Stimulated activated naive CD4-positive, alpha-beta T cell treated with Interleukin-2 at 50 U/mL for 16 hours (primary cell): ENCODE data around the gene SLC38A9.
"Not testable (repeated sequence)": the region's sequence is repeated elsewhere in the genome, so short reads cannot be mapped to it uniquely, and the experiment has no call there.

Source experiments
- DNase-seq: peaks from one replicate; lab custom pipeline; 2025; lab: John Stamatoyannopoulos, UW

The SLC38A9 gene

DNA sequence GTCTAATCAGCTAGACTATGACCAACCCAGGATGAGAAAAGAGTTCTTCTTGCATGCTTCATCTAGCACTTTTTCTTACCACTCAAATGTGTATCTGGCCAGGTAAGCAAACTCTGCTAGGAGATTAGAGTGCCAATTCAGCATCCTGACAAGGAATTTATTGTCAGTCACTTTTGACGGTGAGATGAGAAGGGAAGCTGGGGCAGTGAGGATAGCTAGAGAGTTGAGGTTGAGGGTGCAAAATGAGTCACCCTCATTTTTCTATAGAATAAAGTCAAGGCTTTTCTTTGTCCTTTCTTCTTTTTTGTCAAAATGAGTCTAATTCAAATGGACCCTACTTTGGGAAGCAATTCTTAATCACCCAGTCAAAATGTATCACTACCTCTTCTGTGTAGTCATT lies 102.7 kb downstream of the SLC38A9 start:
- no peak for DNase-seq

DNA sequence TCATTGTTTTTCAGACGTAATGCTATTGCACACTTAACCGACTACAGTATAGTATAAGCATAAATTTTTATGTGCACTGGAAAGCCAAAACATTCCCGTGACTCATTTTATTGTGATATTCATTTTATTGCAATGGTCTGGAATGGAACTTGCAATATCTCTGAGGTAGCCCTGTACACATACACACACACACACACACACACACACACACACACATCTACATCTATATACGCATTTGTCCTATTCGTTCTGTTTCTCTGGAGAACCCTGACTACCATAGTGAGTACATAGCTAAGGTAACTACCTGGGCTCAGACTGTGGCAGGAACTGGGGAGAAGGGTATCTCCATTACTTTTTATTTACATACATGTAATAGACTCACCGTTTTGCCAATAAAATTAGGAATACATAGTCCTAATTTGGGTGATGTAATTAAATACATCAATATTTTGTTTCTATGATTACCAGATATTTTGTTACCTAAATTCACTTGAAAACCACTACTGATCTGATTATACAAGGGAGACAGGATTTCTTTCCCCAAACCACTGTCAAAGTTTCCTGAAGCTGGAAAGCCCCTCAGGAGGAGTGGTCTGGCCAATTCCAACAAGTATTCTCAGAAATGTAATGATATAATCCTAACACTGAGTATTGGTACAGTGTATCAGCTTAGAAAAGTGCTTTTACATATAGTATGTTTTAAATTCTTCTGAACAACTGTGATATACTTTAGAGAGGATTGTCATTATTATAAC lies 103.4 kb downstream of the SLC38A9 start:
- no peak for DNase-seq

DNA sequence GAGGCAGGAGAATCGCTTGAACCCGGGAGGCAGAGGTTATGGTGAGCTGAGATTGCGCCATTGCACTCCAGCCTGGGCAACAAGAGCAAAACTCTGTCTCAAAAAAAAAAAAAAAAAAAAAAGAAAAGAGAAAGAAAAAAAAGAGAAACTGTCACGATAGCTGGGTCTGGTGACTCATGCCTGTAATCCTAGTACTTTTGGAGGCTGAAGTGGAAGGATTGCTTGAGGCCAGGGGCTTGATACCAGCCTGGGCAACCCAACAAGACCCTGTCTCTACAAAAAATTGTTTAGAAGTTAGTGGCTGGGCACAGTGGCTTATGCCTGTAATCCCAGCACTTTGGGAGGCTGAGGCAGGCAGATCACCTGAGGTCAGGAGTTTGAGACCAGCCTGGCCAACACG lies 104.8 kb downstream of the SLC38A9 start:
- DNase-seq, result not testable (repeated sequence)

DNA sequence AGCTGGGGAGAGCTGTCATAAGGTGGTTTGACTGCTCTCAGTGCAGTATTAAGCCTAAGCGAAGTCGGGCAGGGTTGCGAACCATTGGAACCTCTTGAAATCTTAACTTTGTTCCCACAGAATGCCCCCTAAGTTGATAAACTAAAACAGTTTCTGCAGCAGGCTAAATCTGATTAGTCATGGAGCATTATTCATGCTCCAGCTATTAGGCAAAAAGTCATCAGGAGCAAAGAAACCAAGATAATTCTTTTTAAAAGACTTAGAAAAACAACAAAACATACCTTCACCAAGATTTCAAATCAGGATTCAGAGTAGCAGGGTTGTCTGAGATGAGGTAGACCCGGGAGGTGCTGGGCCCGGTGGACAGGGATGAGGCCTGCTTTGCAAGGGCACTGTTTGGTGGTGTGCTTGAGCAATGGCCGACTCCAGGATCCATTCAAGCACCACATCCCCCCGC lies 107.5 kb downstream of the SLC38A9 start:
- DNase-seq, result no peak

DNA sequence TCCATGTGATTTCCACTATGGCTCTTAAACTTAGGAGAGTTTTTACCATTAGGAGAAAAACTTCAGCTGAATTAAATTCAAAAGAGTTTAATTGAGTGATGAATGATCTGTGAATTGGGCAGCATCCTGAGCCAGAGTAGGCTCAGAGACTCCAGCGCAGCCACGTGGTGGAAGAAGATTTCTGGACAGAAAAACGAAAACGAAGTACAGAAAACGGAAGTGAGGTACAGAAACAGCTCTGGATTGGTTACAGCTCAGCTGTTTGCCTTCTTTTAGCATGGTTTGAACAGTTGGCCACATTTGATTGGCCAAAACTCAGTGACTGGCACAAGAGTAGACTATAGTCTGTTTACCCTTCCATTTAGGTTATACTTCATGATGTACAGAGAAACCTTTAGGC lies 108.2 kb downstream of the SLC38A9 start:
- DNase-seq, result no peak

DNA sequence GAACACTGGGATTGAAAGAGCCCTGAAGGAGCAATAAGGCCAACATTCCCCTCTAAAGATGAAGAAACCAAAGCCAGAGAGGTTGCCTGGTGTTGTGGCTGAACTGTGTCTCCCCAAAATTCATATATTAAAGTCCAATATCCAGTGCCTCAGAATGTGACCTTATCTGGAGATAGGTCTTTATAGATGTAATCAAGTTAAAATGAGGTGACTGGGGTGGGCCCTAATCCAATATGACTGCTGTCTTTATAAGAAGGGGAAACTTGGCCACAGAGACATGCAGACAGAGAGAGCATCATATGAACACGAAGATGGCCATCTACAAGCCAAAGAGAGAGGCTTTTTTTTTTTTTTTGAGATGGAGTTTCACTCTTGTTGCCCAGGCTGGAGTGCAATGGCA lies 110.5 kb downstream of the SLC38A9 start:
- DNase-seq, result no peak

DNA sequence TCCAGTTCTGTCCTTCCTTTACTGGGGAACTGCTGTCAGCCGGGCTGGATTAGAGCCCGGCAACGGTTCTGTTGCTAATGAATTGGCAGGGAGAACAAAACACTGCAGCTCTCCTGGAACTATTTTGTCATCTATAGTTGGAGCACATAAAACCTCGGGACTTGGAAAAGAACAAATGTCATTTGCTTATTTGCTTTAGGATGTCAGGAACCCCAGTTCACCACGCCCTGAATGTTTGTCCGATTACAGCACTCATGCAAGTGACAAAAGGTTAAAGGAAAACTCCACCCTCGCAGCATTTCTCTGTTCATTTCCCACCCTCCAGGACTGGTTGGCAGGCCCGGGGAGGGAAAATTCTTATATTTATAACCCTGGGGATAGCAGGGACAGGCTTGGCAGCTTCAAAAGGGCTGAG lies 110.9 kb downstream of the SLC38A9 start:
- no peak for DNase-seq

DNA sequence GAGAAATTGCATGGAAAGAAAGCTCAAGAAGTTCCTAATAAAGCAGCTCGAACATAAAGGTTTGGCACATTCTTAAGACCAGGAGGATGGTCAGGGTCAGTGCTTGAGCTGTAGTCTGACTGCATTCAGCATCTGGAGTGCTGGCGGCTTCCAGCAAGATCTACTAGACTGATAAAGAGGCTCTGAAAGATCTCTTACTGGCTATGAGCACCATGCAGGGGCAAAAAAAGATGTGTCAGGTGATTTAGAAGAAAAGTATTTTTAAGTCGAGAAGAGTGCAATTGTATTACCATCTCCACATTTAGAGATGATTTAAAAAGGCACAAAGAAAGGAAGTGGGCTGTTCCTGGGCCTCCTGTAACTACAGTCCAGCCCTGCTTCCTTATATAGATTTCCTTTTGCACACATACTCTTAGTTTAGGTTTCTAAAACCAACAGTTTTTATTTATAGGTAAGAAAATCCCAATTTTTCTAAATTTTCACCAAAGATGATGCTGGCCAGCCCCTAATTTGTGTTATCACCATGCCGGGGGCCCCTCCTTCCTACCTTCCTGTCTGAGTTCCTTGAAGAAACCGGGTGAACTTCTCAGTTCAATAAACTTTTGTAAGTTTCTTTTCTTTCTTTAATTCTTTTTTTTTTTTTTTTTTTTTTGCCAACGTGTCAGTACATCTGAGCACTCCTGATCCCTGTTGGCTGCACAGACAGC lies 111.5 kb downstream of the SLC38A9 start:
- DNase-seq, result no peak

DNA sequence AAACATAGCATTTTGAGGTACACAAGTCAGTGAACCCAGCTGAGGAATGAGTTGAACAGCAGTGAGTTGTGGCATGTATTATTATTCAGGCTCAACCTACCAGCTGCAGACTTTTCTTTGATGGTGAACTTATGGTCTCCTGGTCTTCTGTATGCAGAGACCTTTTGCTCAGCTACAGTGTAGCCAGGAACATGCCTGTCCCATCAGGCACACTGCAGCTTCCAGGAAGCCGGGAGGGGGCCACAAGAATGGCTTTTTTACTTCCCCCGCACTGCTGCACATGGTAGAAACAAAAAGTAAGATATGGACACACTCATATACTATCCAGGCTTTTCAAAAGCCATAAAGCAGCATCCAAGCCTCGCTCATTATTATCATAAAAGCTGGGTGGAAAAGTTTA lies 112.0 kb downstream of the SLC38A9 start:
- no peak for DNase-seq

DNA sequence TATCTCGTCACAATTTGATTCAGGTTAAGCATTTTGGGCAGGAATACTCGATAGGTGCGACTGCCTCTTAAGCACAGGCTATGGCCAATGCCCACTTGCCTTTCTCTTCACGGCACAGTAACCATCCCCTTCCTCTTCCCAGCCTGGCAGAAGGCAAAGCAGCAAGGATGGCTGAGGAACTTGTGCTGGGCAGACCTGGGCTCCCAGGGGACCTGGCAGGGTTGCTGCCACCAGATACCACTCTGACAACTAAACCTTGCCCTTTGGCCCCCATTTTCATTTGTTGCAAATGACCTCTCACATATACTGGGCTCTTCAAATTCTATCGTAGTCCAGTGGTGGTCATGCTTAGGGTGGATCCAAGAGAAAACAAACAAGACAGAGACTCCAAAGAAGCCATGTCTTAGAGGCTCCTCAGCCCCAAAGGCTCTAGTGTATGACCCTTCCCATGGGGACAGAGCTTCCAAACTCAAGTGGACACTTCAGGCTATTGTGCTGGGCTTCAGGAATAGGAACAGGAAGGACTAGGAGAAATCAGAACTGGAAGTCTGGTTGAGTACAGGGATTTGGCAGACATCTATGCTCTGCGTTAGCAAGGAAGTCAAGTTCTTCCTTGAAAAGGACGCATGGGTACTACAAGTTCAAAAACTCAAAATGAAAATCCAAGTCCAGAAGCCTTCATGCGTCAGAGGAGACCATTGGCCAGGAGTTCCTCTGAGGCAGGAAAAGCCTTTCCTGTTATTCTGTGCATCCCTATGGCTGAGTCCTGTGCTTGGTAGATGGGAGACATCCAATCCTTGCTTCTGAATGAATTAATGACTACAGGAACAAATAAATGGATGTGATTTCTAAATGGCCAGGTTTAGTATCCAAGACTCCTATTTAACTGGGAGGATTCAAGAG lies 112.7 kb downstream of the SLC38A9 start:
- no peak for DNase-seq

DNA sequence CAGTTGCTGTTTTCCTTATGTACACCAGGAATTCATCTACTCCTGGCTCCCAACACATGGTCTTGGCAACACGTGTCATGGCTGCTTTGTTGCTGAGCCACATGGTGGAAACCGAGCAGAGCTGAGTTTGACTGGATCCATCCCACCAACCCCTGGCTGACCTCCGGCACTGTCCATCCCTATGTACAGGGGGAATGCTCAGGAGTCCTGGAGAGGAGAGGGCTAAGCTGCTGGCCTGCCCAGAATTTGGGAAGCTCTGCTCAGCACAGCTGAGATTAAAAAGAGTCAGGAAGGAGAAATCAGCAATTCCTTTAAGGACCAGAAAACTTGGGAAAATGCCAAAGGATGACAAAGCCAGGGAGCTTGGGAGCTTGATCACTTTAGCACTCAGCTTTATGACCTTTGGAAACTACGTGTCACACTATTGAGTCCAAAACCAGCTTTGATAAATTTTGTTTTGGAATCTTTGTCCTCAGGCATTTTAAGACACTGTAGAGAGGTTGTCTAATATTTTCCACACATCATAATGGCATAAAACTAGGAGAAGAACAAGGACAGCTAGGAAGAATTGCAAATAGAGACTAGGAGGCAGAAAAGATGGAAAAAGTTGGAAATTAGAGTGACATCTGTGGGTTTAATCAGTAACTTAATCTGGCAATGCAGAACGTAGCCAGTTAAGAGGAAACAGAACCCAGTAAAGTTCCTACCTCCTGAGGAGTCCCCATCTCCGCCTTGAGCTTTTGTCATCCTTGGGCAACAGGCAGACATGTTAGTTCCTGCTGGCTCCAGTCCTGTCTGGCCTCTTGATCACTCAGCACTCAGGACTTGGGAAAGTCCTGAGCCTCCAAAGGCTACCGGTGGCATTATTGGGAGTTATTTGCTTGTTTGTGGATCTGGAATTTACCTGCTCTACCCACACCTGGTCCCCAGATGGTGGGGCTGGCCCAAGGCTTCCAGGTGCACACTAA lies 114.8 kb downstream of the SLC38A9 start:
- DNase-seq, result no peak

DNA sequence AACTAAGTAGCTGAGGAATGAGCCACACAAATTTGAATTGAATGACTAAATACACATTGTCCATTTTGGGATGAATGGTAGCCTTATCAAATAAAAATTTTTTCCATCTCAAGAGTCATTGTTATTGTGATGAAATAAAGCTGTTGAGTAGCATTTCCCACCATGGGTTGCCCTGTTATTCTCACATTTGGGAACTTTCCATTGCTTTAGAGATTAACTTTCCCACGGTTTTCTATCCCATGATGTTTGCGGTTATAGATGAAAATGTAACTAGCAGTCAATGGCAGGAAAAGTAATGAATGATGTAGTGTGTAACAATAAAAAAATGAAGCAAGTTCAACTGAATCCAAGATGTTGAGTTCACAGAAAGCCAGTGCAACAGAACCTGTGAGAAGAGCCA lies 117.5 kb downstream of the SLC38A9 start:
- DNase-seq, result no peak

DNA sequence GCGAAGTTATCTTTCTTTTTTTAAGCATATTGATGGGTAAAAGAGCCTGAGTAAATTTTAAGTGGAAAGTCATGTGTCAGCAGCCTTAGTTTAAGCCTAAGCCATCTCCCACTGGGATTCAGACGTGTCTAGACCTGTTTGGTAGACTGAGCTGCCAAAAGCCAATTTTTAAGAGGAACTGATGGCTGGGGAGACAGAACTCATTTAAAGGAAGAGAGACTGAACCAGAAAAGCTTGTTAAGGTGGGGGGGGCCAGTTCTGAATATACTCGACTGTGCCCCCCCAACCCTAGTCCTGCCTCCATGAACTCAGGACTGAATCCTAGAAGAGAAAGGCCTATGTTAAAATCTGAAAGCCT lies 119.0 kb downstream of the SLC38A9 start:
- DNase-seq, result no peak

DNA sequence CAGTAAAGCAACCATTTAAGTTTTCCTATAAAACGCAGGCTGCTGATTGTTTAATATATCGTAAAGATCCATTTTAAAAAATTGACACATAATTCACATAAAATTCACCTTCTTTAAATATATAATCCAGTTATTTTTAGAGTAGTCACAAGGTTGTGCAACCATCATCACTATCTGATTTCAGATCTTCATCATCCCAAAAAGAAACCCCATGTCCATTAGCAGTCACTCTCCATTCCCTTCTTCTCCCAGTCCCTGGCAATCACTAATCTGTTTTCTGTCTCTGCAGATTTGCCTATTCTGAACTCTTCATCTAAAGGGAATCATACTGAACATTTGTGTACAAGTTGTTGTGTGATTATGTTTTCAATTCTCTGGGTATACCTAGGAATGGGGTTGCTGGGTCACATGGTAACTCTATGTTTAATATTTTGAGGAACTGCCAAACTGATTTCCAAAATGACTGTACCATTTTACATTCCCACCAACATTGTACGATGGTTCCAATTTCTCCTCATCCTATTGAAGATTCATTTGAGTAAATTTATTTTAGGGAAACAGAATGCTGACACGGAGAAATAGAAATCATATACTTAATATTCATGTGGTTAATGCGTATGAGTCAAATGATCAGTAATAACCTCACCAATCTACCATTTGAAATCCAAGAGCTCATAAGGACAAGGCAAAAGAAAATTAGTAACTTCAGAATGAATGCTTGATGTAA lies 119.6 kb downstream of the SLC38A9 start:
- DNase-seq, result no peak

DNA sequence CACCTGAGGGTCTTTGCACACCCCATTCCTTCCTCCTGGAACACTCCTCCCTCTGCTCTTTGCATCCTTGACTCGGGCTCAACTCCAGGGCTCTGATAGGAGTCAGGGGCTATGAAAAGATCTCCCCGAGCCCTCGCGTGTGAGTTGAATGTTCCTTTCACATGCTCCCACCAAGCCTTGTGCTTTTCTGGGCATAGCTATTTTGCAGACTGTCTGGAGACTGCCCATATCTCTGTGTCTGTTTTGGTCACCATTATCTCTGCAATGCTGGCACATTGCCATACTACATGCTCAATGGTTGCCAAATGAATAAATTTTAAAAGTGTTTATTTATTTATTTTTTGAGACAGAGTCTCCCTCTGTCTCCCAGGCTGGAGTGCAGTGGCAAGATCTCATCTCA lies 120.4 kb downstream of the SLC38A9 start:
- no peak for DNase-seq

DNA sequence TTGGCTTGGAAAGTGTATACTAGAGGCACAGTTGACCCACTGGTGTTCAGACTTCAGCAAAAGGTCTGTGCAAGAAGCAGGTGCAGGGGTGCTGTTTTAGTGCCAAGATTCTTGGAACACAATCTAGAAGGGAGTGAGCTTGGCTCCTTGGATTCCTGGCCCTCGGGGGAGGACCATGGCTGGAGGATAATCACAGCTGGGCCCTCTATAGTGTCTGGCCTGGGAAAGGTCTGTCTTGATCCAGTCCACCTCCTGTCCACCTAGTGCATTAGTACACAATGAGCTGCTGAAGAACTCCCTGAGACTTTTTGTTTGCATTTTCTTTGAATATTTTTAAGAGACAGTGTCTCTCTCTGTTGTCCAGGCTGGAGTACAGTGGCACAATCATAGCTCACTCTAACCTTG lies 126.9 kb downstream of the SLC38A9 start:
- DNase-seq, result no peak

DNA sequence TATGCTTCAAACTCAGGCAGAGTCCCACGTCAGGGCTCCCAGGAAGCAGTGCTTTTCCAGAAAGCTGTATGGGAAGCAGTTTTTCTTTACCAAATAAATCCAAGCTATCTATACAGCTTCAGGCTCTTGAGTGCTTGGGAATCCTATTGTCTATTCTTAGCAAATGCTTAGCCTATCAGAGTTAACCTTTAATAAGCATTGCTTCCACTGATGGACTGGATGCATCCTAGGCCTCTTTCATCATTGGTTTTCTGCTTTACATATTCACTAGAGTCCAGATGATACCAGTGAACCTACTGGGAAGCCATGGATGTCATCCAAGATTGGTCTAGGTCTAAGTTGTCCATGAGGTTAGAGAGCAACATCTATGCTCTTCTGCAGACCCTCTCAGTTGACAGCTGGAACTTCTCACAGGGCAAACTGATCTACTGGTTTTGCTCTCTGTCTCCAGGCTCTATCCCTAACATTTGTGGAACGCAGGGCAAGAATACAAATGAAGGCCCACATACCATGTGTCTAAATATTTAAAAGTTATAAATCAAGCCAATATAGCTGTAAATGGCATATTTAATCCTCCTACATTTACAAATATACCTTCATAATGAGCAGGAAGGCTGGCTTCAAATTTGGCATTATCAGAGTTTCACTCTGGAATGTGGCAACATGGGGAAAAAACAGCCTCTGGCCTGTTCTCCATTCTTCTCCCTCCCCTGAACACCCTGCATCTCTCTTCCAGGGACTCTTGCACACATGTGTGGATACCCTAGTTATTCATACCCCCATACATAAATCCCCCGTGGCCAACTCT lies 127.5 kb downstream of the SLC38A9 start:
- no peak for DNase-seq

DNA sequence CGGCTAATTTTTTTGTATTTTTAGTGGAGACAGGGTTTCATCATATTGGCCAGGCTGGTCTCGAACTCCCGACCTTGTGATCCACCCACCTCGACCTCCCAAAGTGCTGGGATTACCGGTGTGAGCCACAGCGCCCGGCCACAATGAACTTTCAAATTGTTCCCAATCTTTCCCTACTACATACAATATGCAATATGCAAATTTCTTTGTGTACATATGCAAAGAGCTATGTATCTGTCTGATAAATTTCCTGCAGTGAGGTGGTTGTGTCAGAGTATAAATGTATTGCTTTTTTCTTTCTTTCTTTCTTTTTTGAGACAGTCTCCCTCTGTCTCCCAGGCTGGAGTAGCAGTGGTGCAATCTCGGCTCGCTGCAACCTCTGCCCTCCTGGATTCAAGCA lies 128.5 kb downstream of the SLC38A9 start:
- DNase-seq, result no peak

DNA sequence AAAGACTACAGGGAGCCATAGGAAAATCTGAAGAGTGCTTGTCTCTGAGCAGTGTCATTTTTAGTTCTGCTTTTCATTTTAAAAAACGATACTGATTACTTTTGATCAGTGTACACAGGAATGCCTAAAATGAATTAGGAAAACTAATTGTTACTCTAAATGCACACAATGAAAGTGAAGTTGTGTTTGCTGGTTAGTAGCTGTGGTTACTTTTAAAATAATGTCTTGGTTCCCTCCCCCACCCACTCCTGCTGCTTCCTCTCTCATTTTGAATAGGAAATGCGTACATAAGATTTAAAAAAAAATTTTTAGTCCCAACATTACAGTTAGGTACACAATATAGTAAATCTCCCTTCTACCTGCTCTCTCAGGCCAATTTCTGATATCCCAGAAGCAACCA lies 129.9 kb downstream of the SLC38A9 start:
- DNase-seq, result no peak

DNA sequence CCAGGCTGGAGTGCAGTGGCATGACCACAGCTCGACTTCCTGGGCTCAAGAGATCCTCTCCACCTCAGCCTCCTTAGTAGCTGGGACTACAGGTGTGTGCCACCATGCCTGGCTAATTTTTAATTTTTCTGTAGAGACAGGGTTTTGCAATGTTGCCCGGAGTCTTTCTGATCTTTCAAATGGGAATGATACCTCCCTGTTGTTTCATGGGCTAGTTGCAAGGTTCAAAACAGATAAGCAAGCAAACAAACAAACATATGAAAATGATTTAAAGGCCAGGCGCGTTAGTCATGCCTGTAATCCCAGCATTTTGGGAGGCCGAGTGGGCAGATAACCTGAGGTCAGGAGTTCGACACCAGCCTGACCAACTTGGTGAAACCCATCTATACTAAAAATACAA lies 132.1 kb downstream of the SLC38A9 start:
- no peak for DNase-seq
